ENCODE measurements around the gene WDR7. TPM values are rescaled to one million over a fixed set of nuclear protein-coding genes. Genes with fewer than 3 reads are reported as not detected.

Gene WDR7
- total and polyA plus RNA-seq, 2 experiments from 2014 or later: 9.8 to 15.0 TPM

GRCh38 chr18:57060814-57061213 is 409.7 kb downstream of the WDR7 start:
- no peak overlapping the region for H3K4me3 ChIP-seq
- H3K27me3 ChIP-seq: no peaks in the 10 kb centered on the region
- DNase-seq (ENCODE audit: low read depth in 1 of 2, low spot score in 1 of 2): no peak
- no peaks in the 10 kb centered on the region for H3K9me3 ChIP-seq (ENCODE audit: low read depth)
- H3K36me3 ChIP-seq: no peaks in the 10 kb centered on the region
- H3K27ac ChIP-seq: no peak overlapping the region
- no peaks in the 10 kb centered on the region for H3K4me1 ChIP-seq (ENCODE audit: low read depth)
- TF ChIP-seq CTCF (IDR thresholded peaks at IDR 0.05; ENCODE audit: low read depth, low read length): no peak

- no peak overlapping the region for H3K4me3 ChIP-seq
- H3K27ac ChIP-seq: no peak overlapping the region
- no peaks in the 10 kb centered on the region for H3K4me1 ChIP-seq (ENCODE audit: low read depth)
- no peaks in the 10 kb centered on the region for H3K27me3 ChIP-seq
- no peak for DNase-seq (ENCODE audit: low read depth in 1 of 2, low spot score in 1 of 2)
- no peak for TF ChIP-seq CTCF (IDR thresholded peaks at IDR 0.05; ENCODE audit: low read depth, low read length)
- no peaks in the 10 kb centered on the region for H3K9me3 ChIP-seq (ENCODE audit: low read depth)
- H3K36me3 ChIP-seq: no peaks in the 10 kb centered on the region
These were observed 411.0 kb downstream of the WDR7 start for GRCh38 chr18:57062178-57062577.

- Histone ChIP-seq H3K27ac (no peak overlapping the region), H3K36me3 (no peaks in the 10 kb centered on the region), H3K4me3 (no peak overlapping the region), H3K9me3 (ENCODE audit: low read depth) (no peaks in the 10 kb centered on the region), H3K4me1 (ENCODE audit: low read depth) (no peaks in the 10 kb centered on the region), H3K27me3 (no peaks in the 10 kb centered on the region)
- DNase-seq (ENCODE audit: low read depth in 1 of 2, low spot score in 1 of 2): no peak
- no peak for TF ChIP-seq CTCF (IDR thresholded peaks at IDR 0.05; ENCODE audit: low read depth, low read length)
These were observed 411.7 kb downstream of the WDR7 start for GRCh38 chr18:57062844-57063243.

- Histone ChIP-seq H3K9me3 (ENCODE audit: low read depth) (no peaks in the 10 kb centered on the region), H3K27me3 (no peaks in the 10 kb centered on the region), H3K4me1 (ENCODE audit: low read depth) (no peaks in the 10 kb centered on the region), H3K4me3 (no peak overlapping the region), H3K27ac (no peak overlapping the region), H3K36me3 (no peaks in the 10 kb centered on the region)
- DNase-seq (ENCODE audit: low read depth in 1 of 2, low spot score in 1 of 2): no peak
- TF ChIP-seq CTCF (IDR thresholded peaks at IDR 0.05; ENCODE audit: low read depth, low read length): no peak
These were observed 412.5 kb downstream of the WDR7 start for GRCh38 chr18:57063601-57064103.

- no peak overlapping the region for H3K27ac ChIP-seq
- no peaks in the 10 kb centered on the region for H3K36me3 ChIP-seq
- H3K4me3 ChIP-seq: no peak overlapping the region
- TF ChIP-seq CTCF (IDR thresholded peaks at IDR 0.05; ENCODE audit: low read depth, low read length): no peak
- H3K4me1 ChIP-seq (ENCODE audit: low read depth): peaks cover 4% of the 10 kb centered on the region
- no peaks in the 10 kb centered on the region for H3K27me3 ChIP-seq
- no peaks in the 10 kb centered on the region for H3K9me3 ChIP-seq (ENCODE audit: low read depth)
- no peak for DNase-seq (ENCODE audit: low read depth in 1 of 2, low spot score in 1 of 2)
These were observed 422.5 kb downstream of the WDR7 start for GRCh38 chr18:57073501-57074187.
